Measurements from ENCODE around the gene CHRD.

GRCh38 chr3:184353546-184353941 is 26.3 kb upstream of the CHRD start:
- TF ChIP-seq CTCF (IDR thresholded peaks at IDR 0.05; ENCODE audit: low read depth, low read length, poor library complexity, severe bottlenecking) (no peak), EZH2phosphoT487 (IDR thresholded peaks at IDR 0.05; ENCODE audit: borderline replicate concordance, low read length) (no peak)

Measured in DOHH2 (cell line).